IPS-15b (cell line): Measurements from ENCODE around the gene NMNAT2.

ENCODE experiments used
- H3K27me3 ChIP-seq: one replicate; pipeline ENCODE4 v1.6.1; 2013; ENCODE audit warnings: low read length; ENCODE audit not compliant: control insufficient read depth, insufficient read depth
- H3K36me3 ChIP-seq: one replicate; pipeline ENCODE4 v1.6.1; 2013; ENCODE audit warnings: low read length; ENCODE audit not compliant: control insufficient read depth, insufficient read depth
- H3K4me1 ChIP-seq: one replicate; pipeline ENCODE4 v1.6.1; 2013; ENCODE audit warnings: mild to moderate bottlenecking, low read length; ENCODE audit not compliant: control insufficient read depth, insufficient read depth
- H3K4me3 ChIP-seq: one replicate; pipeline ENCODE4 v1.5.1; 2013; ENCODE audit warnings: low read depth, low read length
- H3K9ac ChIP-seq: one replicate; pipeline ENCODE4 v1.6.1; 2013; ENCODE audit warnings: low read depth, mild to moderate bottlenecking, low read length
- H3K9me3 ChIP-seq: one replicate; pipeline ENCODE4 v1.6.1; 2013; ENCODE audit warnings: mild to moderate bottlenecking, low read length; ENCODE audit not compliant: control insufficient read depth, insufficient read depth

The NMNAT2 gene

GRCh38 chr1:183385340-183386144 lies 32.6 kb downstream of the NMNAT2 start:
- Histone ChIP-seq H3K9ac (no peak overlapping the region), H3K4me3 (no peak overlapping the region), H3K27me3 (no peaks in the 10 kb centered on the region), H3K9me3 (no peaks in the 10 kb centered on the region), H3K36me3 (no peaks in the 10 kb centered on the region), H3K4me1 (peaks cover 2% of the 10 kb centered on the region)

DNA sequence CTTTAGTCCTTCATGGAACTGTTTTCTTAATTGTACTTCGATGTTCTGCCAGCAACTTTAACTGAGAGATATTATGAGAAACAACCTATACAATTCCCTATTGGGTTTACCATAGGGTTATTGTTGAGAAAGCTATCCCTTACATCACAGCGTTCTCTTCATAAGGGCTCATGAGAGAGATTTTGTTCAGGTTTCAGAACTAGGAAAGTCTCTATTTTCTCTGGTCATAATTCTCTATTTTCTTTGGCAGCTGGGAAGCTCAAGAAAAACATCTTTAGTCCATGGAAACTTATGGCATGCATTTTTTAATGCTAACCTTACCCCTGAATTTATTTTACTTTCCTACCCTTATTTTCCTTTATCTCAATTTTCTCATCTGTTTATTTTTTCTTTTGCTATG lies 38.2 kb downstream of the NMNAT2 start:
- H3K4me3 ChIP-seq: no peak overlapping the region
- no peaks in the 10 kb centered on the region for H3K36me3 ChIP-seq
- H3K27me3 ChIP-seq: no peaks in the 10 kb centered on the region
- no peaks in the 10 kb centered on the region for H3K9me3 ChIP-seq
- H3K4me1 ChIP-seq: no peaks in the 10 kb centered on the region
- no peak overlapping the region for H3K9ac ChIP-seq

GRCh38 chr1:183375381-183375780 lies 42.8 kb downstream of the NMNAT2 start:
- H3K9ac ChIP-seq: no peak overlapping the region
- H3K9me3 ChIP-seq: no peaks in the 10 kb centered on the region
- no peaks in the 10 kb centered on the region for H3K4me1 ChIP-seq
- no peaks in the 10 kb centered on the region for H3K36me3 ChIP-seq
- no peak overlapping the region for H3K4me3 ChIP-seq
- no peaks in the 10 kb centered on the region for H3K27me3 ChIP-seq

DNA sequence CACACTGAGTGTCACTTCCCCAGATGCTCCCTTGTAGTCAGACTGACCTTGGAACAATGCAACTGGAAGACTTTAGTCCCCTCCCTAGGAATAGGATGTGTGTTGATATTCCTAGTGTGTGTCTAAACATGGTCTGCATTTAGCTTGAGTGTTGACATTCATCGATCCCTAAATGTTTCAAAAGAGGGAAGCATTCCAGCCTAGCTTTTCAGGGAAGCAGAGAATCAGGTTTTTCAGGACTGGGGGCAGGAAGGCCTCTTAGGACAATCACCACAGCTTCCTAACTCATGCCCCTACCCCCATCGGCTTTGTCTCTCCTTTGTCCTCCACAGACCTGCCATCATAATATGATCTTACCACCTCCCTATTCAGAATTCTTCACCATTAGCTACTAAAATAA lies 43.4 kb downstream of the NMNAT2 start:
- H3K4me3 ChIP-seq: no peak overlapping the region
- no peaks in the 10 kb centered on the region for H3K27me3 ChIP-seq
- H3K9me3 ChIP-seq: no peaks in the 10 kb centered on the region
- no peak overlapping the region for H3K9ac ChIP-seq
- no peaks in the 10 kb centered on the region for H3K4me1 ChIP-seq
- H3K36me3 ChIP-seq: no peaks in the 10 kb centered on the region

- H3K9ac ChIP-seq: no peak overlapping the region
- H3K36me3 ChIP-seq: no peaks in the 10 kb centered on the region
- peaks cover 4% of the 10 kb centered on the region for H3K4me1 ChIP-seq
- H3K4me3 ChIP-seq: no peak overlapping the region
- H3K9me3 ChIP-seq: no peaks in the 10 kb centered on the region
- H3K27me3 ChIP-seq: no peaks in the 10 kb centered on the region
Measured at GRCh38 chr1:183372586-183373230, 45.5 kb downstream of the NMNAT2 start.

DNA sequence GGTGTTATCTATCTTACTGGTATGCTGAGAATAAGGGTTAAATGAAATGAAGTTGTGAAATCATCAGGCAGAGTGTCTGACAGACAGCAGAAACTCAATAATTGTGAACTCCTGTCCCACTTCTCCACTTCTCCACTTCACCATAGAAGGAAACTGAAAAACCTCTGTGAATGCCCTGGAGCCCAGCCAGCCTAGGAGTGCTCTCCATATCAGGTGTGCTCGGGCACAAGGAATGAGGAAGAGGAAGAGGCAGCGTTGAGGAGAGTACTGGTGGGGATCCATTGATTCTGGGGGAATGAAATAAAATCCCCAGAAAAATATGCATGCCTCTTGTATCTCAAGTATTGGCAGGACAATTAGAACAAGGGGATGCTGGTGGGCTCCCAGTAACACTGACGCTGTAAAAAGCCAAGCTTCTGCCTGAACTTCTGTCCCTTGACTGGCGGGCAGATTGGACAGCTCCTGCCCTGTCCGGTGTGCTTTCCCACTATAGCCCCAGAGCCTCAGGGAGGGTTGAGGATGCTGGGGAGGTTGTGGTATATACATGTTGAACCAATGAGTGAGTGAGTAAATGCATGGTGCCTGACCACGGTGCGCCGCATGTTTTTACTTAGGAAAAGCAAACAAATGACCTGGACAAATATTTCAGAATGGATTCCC lies 47.7 kb downstream of the NMNAT2 start:
- Histone ChIP-seq H3K36me3 (no peaks in the 10 kb centered on the region), H3K4me3 (no peak overlapping the region), H3K4me1 (peaks cover 4% of the 10 kb centered on the region), H3K9ac (no peak overlapping the region), H3K27me3 (no peaks in the 10 kb centered on the region), H3K9me3 (no peaks in the 10 kb centered on the region)

DNA sequence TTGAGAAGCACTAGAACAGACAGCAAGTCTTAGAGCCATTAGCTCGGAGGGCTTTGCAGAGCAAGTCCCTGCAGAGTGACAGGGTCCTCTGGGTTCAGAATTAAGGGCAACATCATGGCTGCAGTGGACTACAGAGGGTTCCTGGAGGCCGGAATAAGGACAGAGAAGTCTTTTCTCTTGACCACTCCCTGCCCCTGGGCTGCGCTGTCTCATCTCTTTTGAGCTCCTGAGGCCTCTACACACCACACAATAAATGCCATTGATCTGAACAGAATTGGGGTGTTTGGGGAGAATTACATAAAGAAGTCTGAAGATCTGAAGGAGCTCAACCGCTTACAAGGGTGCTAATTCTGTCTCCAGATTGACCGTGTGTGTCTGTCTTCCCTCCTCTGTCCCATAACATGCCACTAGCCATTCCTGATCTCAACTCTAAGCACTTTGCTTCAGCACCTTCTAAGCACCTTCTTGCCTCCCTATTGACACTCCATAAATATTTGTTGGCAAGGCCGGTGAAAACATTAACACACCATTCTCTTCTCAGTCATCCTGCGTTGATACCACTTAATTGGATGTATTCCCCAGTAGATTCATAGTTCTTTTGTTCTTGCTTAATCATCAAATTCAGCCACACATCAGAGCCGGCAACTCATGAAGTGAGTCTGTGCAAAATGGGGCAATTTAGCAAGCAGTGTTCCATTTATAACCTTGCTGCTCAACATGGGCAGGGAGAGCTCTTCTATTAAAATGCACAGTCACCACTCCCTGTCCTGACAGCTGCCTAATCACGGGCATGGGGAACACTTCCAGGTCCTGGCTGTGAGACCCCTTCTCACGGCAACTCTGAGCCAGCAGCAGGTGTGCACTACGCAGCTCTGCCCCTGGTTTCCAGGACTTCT lies 49.7 kb downstream of the NMNAT2 start:
- no peaks in the 10 kb centered on the region for H3K9me3 ChIP-seq
- H3K27me3 ChIP-seq: no peaks in the 10 kb centered on the region
- H3K9ac ChIP-seq: no peak overlapping the region
- no peaks in the 10 kb centered on the region for H3K36me3 ChIP-seq
- peaks cover 4% of the 10 kb centered on the region for H3K4me1 ChIP-seq
- H3K4me3 ChIP-seq: no peak overlapping the region

DNA sequence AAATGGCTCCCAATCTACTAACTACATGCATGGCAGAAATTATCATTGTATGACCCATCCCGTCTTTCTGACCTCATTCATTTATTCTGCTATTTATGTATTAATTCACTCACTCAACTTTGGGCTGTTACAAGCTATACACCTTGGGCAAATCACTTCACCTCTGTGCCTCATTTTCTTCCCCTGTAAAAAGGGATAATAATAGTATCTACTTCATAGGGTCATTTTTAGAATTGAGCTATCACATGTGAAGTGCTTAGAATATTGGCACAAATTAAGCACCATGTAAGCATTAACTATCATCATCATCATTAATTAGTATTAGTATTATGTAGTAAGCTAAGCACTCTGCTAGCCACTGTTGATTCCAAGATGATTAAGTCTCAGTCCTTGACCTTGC lies 52.1 kb downstream of the NMNAT2 start:
- Histone ChIP-seq H3K4me3 (no peak overlapping the region), H3K4me1 (peaks cover 4% of the 10 kb centered on the region), H3K36me3 (no peaks in the 10 kb centered on the region)

DNA sequence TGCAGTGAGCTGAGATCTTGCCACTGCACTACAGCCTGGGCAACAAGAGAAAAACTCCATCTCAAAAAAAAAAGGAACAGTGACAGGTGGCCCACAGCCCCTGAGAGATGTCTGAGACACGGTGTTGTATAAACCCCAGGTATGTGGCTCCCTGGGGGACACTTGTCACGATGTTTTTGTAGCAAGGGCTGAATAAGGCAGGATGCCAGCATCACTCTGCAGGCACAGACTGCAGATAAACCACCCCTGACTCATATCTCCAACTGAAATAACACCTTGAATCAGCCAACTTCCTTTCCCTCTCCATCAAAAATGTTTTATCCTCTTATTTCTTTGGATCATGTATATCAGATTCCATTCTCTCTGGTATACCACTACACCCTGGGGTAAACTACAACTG lies 52.5 kb downstream of the NMNAT2 start:
- Histone ChIP-seq H3K9me3 (no peaks in the 10 kb centered on the region), H3K4me3 (no peak overlapping the region), H3K9ac (no peak overlapping the region), H3K4me1 (peaks cover 4% of the 10 kb centered on the region), H3K27me3 (no peaks in the 10 kb centered on the region), H3K36me3 (no peaks in the 10 kb centered on the region)

More for the DNA sequence above, 52.1 kb downstream of the NMNAT2 start:
- Histone ChIP-seq H3K27me3 (no peaks in the 10 kb centered on the region), H3K9me3 (no peaks in the 10 kb centered on the region), H3K9ac (no peak overlapping the region)

DNA sequence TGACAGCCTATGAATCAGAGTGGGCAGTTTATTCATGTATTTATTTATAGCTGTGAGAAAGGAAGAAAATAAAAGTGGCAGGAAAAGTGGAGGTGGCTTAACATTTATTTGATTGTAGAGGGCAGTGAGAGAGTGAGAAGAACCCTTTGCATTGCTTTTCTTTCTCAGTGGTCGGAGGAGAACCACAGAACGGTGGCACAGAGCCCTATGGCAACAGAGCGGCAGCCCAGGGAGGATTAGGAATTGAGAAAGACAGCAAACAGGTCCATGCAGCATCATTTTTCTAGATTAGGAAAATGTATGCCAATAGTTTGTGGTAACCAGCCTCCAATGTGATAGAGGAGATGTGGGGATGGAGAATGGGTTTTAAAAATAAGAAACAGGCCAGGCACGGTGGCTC lies 53.1 kb downstream of the NMNAT2 start:
- H3K9ac ChIP-seq: no peak overlapping the region
- no peaks in the 10 kb centered on the region for H3K9me3 ChIP-seq
- no peaks in the 10 kb centered on the region for H3K27me3 ChIP-seq
- H3K4me1 ChIP-seq: peaks cover 4% of the 10 kb centered on the region
- no peak overlapping the region for H3K4me3 ChIP-seq
- H3K36me3 ChIP-seq: no peaks in the 10 kb centered on the region

GRCh38 chr1:183363972-183364371 lies 54.2 kb downstream of the NMNAT2 start:
- Histone ChIP-seq H3K9ac (no peak overlapping the region), H3K9me3 (no peaks in the 10 kb centered on the region)

More at GRCh38 chr1:183363972-183364371, 54.2 kb downstream of the NMNAT2 start:
- Histone ChIP-seq H3K27me3 (no peaks in the 10 kb centered on the region), H3K4me3 (no peak overlapping the region), H3K36me3 (no peaks in the 10 kb centered on the region), H3K4me1 (peaks cover 4% of the 10 kb centered on the region)
